HG03469 (cell line): Measurements from ENCODE around the gene METRN.
"Not testable (repeated sequence)": the region's sequence is repeated elsewhere in the genome, so short reads cannot be mapped to it uniquely, and the experiment has no call there.

Experiments used
- ATAC-seq: cut with Tn5 transposase; IDR thresholded peaks from one replicate; pipeline ENCODE4 v1.9.1; 2021; ENCODE audit warnings: mild to moderate bottlenecking, moderate library complexity, moderate number of reproducible peaks; ENCODE audit not compliant: unreplicated experiment

METRN gene

DNA sequence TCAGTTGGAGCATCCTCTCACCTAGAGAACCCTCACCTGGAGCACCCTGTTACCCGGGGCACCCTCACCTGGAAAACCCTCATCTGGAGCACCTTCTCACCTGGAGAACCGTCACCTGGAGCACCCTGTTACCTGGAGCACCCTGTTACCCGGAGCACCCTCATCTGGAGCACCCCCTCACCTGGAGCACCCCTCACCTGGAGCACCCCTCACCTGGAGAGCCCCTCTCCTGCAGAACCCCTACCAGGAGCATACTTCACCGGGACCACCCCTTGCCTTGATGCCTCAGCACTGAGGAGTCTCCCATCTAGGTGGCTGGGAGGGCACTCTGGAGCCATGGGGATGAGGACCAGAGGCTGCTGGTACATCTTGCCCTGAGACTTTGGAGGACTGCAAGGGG, 6.0 kb upstream of the METRN start:
- ATAC-seq: no peak

DNA sequence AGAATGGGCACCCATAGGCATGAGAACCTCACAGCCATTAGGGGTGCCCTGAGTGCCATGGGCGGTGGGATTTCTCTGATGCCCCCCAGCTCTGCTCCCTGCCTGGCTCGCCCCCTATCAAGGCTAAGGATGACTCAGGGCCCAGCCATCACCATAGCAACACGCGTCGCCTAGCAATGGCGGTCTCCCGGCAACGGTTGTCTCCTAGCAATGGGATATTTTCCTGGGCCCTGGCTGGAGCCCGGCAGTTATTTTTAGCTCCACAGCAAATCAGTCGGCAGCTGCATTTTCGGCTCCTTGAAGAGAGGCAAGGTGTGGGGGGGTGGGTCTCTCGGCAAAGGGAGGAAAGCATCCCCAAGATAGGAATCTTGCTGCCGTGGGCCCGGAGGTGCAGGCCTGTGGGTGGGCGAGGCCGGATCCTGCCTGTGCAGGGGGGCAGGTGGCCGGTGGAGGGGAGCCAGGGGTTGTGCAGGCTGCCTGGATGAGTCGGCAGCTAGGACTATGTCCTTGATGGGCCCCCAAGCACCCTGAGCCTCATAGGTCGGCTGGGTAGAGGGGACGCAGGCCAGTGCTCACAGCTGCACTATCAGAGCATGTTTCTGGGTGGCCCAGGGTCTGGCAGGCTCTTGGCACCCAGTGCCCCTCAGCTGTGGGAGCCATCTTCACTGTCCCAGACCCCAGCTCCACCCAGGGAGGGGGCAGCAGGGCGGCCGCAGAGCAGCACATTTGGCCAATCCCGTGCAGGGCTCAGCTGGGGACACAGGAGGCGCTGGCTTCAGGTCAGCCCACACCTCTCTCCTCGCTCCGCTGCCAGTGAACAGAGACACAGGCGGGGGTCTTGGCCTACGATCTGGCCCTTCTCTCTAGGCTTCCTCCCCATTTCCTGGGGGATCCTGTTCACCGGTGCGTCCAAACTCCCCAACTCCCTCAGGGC, 5.1 kb upstream of the METRN start:
- ATAC-seq: no peak

DNA sequence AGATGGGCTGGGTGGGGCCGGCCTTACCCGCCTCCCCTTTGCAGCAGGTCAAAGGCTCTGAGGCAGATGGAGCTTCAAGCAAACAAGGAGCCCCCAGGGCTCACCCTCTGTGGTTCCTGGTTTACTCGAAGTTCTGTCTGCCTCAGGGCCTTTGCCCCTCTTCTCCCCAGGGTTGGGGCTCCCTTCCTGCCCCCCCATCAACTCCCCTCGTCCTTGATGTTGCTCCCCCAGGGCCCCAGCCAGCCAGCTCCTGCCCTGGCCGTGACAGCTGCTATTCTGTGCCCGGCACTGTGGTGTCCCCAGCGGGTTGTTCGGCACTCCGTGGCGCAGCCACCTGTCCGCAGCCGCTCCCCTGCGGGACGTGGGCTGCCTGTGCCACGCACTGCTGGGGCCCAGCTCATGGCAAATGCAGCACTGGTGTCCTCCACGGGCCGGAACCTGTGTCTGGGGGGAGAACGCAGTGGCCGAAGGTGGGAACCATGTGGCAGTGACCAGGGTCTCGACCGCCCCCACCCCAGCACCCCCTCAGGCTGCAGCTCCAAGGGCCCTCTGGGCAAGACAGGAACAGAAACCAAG, 4.3 kb upstream of the METRN start:
- ATAC-seq: no peak

DNA sequence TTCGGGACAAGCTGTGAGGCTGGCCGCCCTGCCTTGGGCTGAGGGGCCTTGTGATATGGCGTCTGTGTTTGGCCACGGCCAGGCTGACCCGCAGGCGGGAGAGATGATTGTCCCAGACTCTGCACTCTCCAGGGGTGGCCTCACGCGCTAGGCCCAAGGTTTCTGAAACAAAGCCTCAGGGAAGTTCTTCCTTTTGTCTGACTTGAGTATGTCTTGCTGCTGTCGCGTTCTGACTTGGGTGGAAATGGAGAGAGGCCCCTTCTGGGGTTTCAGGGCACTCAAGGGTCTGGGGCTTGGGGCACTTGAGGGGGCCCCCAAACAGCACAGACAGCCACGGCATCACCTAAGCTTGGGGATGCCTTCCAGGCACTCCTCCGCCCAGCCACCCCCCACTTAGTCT, 3.8 kb upstream of the METRN start:
- no peak for ATAC-seq

DNA sequence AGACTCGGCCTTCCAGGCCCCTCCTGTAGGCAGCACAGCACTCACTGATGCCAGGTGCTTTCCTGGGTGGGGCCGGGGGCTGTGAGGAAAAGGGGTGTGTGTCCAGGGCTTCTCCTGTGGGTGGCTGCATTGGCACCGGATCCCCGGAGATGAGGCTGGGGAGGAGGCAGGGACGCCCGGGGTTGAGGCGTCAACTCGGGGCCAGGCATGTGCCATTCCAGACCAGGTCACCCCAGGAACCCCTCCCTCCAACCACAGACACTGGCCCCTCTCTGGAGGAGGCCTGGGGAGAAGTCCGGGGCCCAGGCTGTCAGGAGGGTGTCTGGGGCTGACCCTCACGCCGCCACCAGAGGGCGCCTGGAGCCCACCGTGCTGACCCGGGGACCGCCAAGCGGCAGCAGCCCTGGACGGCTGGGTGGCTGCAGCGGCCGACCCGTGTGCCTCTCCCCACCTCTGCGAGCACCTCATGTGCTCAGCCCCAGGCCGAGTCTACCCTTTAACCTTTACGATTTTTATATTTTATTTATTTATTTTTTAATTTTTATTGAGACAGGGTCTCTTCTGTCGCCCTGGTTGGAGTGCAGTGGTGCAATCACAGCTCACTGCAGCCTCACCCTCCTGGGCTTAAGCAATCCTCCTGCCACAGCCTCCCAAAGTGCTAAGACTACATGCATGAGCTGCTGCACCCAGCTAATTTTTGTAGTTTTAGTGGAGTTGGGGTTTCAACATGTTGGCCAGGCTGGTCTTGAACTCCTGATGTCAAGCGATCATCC, 3.2 kb upstream of the METRN start:
- ATAC-seq: no peak

DNA sequence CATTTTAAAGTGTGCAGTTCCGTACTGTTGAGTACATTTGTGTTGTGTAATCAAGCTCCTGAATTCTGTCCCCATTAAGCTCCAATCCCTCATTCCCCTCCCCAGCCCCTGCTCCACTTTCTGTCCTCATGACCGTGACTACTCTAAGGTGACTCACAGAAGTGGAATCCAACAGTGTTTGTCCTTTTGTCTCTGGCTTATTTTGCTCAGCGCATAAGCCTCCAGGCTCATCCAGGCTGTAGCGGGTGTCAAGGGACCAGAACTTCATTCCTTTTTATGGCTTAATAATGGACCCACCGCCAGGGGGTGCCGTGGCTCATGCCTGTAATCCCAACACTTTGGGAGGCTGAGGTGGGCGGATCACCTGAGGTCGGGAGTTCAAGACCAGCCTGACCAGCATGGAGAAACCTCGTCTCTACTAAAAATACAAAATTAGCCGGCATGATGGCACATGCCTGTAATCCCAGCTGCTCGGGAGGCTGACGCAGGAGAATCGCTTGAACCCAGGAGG, 2.1 kb upstream of the METRN start:
- not testable (repeated sequence) for ATAC-seq

DNA sequence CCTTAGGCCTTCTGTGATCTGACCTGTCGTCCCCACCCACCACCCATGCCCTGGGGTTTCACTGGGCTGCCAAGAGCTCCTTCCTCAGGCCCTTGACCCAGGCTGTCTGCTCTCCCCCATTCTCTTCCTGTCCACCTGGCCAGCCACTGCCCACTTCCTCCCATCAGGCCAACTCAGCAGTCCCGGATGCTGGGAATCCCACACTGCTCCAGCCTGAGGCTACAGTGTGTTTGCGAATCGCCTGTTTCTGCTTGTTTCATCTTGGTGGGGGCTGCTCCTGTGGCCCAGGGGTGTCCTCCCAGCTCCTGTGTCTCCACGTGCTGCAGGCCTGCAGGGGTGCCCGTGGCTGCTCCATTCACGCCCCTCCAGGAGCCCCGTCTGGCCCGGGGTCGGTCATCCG, 839 bp upstream of the METRN start:
- no peak for ATAC-seq

DNA sequence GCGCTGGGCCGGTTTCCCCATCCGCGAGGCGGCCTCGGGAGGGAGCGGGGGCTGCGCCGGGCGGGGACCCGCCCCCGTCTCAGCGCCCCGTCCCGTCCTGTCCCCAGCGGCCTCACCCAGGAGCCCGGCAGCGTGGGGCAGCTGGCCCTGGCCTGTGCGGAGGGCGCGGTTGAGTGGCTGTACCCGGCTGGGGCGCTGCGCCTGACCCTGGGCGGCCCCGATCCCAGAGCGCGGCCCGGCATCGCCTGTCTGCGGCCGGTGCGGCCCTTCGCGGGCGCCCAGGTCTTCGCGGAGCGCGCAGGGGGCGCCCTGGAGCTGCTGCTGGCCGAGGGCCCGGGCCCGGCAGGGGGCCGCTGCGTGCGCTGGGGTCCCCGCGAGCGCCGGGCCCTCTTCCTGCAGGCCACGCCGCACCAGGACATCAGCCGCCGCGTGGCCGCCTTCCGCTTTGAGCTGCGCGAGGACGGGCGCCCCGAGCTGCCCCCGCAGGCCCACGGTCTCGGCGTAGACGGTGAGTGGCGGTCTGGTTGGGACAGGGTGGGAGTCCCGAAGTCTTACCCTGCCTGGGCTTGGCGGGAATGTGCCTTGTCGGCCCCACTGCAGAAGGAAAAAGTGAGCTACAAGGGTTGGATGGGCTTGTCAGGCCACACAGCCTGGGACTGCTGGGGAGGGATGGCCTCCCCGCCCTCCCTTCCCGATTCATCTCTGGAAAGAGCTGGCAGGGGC, 720 bp downstream of the METRN start:
- ATAC-seq: no peak

DNA sequence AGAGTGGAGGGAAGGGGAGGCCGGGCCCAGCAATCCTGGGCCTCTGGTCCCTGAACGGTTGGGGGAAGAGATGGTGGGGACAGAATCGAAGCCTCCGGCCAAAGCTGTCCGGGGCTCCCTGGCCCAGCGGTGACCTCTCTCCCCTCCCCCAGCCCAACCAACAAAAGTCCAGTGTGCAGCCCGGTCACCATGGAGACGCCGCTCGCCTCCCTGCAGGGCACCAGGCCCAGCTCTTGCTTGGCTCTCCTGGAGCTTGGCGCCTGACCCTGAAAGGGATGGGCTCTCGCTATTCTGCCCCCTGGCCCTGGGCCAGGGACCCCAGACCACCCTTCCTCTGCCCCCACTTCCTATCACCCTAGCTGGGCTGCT, 1.3 kb downstream of the METRN start:
- no peak for ATAC-seq

DNA sequence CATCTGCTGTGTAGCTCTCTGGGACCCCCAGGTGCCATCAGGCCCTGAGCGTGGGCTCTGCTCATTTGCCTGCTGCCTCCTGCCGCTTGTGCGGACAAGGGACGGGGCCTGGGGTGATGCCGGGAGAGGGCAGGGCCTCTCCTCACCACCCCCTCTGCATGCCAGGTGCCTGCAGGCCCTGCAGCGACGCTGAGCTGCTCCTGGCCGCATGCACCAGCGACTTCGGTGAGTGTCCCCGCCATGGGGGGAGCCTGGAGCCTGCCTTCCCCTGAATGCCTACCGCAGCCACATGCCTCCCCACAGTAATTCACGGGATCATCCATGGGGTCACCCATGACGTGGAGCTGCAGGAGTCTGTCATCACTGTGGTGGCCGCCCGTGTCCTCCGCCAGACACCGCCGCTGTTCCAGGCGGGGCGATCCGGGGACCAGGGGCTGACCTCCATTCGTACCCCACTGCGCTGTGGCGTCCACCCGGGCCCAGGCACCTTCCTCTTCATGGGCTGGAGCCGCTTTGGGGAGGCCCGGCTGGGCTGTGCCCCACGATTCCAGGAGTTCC, 1.9 kb downstream of the METRN start:
- no peak for ATAC-seq

DNA sequence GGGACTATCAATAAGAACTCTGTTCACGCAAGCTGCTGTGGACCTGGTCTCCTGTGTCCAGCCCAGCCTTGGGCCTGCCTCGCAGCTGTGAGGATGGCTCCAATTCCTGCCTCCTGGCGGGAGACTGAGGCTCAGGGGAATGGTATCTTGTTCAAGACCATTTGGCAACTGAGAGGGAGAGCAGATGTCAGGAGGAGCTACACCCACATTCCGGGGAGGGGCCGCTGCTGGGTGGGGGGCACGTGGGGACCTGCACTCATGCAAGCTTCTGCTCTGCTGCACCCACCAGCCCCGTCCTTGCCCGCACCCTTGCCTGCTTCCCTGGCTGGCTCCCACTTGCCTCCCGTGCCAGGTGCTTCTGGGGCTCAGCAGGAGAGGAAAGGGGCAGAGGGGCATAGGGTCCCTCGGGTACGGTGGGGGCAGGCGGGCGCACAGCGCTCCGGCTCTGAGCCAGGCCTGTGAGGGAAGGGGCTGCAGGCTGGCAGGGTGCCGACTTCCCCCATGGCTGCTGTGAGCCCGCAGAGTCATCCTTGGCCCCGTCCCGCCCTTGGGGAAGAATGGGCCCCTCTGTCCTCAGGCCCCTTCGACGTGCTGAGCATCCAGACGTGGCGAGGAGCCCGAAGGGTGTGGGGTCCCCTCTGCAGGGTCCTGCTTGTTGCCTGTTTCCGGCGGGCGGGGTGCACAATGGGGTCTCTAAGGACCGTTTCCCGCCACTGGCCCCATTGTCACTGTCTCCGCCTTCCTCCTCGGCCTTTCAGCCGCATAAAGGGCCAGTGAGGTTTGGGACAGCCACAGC, 2.7 kb downstream of the METRN start:
- ATAC-seq: no peak

DNA sequence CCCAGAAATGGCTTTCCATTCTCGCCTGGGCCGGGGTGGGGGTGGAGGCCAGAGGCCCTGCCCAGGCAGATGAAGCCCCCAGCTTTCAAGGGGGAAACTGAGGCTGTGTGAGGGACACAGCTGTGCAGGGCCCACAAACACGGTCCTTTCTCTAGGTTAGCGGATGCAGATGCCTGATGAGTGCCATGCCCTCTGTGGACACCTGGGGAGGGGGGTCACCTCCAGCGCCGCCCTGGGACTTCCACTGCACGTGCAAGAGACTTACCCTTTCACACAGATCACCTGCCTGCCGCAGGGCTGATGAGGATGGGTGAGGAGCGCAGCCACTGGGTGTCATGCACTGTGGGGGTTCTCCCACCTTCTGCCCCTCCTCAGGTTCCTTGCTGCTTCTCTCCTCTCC, 3.5 kb downstream of the METRN start:
- no peak for ATAC-seq

DNA sequence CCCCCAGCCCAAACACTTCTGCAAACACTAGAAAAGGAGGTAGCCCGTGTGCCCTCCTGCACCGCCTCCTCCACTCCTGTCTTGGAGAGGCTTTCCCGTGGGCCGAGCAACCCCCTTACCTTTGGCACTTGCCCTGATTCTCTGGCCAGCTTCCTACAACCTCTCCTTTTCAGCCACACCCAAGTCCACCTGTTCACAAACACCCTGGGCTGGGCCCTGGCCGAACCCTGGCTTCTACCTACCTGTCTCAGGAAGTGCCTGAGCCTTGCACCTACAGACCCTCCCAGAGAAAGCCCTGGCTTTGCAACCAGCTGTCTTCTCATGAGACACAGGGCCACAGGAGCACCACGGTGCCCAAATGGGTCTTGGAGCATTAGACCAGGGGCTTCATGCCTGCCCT, 4.0 kb downstream of the METRN start:
- no peak for ATAC-seq

DNA sequence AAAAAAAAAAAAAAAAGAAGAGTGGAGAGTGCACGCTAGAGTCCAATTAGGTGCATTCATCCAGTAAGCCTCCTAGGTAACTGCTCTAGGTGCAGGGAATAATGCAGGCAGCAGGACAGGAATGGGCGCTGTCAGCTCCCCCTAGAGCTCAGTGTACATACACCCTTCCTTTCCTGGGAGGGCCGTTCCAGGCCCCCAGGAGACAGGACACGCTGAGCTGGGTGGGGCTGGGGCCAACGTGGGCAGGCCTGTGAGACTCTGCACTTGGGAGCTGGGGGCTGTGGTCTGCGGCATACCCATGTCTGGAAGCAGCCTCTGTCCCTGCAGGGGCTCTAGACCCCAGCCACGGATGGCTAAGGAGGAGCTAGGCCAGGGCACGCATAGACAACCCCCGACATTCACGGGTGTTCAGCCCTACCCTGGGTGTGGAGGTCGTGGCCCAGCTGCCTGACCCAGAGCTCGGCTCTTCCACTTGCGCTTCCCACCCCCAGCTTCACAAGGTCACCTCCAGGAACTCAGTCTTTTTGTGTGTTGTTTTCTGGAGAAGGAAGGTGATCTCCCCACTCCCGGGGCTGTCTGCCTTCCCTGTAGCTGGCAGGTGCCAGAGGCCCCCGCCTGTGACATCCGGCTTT, 5.0 kb downstream of the METRN start:
- ATAC-seq: no peak

DNA sequence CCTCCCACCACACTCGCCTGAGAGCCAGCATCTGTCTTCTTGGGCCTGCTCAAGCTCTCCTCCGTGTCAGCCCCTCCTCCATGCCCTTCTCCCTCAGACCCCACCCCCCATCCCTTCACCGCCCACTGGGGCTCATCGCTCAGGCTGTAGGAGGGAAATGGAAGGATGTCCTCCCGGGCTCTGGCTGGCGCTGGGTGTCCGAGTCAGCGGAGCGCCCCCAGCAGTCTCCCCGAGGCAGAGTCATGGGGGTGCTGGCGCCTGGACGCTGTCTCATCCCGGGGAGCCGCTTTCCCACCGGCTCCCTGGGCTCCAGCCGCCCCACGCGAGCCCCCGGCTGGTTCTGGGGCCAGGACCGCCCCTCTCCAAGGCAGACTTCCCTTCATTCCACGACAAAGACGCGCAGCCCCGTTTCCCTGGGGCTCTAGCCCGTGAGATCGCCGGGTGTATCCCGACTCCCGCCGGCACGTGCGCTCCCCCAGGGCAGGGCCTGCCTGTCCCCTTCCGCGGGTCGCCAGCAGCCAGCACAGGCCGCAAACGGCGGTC, 5.6 kb downstream of the METRN start:
- ATAC-seq: no peak

DNA sequence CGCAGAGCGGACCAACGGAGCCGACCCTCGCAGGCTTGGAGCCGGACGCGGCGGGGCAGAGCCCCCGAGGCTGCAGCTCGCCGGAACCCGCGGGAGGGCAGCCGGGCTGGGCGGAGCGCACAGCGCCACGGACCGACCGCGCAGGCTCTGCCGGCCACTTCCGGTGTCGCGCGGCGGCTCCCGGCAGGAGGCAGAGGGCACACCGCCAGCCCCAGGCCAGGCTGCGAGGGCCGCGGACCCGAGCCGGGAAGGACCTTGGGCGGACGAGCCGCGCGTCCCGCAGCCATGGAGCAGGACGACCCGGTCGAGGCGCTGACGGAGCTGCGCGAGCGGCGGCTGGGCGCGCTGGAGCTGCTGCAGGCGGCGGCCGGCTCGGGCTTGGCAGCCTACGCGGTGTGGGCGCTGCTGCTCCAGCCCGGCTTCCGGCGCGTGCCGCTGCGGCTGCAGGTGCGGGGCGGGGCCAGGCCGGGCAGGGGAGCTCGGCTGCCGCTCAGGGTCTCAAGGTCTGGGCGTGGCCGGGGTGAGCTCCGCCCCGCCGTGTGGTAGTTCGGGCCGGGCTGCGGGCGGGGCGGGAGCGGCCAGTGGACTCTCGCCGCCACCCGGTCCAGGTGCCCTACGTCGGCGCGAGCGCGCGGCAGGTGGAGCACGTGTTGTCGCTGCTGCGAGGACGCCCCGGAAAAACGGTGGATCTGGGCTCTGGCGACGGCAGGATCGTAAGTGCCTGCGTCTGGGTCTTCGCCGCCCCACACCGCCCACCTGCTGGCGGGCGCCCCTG, 6.3 kb downstream of the METRN start, which contains the start of gene ANTKMT:
ANTKMT (plus strand) TSS at position 157 of the 775 bp plus-strand sequence; CDS start at position 286, 129 bp downstream.
- peak; percentile 39 for ATAC-seq

DNA sequence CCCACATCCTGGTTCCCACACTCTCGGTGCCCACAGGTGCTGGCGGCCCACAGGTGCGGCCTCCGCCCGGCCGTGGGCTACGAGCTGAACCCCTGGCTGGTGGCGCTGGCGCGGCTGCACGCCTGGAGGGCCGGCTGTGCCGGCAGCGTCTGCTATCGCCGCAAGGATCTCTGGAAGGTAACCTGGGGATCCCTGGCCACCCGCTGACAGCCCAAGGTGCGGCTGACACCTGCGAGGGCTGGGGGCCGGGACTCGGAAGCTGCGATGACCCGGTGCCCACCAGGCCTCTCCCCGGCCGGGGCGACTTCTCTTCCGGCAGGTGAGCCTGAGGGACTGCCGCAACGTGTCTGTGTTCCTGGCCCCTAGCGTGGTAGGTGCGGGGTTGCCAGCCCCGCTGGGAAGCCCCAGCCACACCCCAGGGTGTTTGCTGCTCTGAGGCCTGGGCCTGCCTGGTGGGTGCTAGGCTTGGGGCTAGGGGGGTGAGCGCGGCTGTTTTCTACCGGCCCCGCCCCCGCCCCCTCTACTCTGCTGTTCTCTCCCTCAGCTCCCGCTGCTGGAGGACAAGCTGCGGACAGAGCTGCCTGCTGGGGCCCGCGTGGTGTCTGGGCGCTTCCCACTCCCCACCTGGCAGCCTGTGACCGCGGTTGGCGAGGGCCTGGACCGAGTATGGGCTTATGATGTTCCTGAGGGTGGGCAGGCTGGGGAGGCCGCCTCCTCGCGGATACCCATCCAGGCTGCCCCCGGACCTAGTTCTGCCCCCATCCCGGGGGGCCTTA, 7.0 kb downstream of the METRN start:
- no peak for ATAC-seq
